ENCODE measurements around the gene ATP6V0E2.
A peak's percentile ranks its signal among the peaks of the same experiment; 100 is the strongest.

Gene ATP6V0E2

DNA sequence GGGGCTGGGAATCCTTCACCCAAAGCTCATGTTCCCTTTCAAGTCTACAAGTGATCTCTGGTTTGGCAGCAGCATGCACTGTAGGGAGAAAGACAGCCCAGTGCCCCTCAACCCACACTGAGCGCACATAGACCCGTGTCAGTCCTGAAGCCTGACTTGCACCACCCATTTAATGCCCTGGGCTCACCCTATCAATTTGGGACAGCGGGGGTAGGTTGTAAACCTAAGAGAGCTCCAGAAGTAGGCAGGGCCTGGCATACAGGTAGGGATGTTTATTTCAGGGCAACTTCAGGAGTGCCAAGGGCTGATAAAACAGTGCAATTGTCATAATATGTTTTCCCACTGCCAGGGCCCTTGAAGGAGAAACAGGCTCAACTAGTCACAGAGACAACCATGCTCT, 3.5 kb upstream of the ATP6V0E2 start:
- Histone ChIP-seq H3K27me3 (ENCODE audit: insufficient read depth, insufficient read length) (peaks cover 15% of the 10 kb centered on the region), H3K4me1 (ENCODE audit: insufficient read depth, insufficient read length) (peaks cover 12% of the 10 kb centered on the region), H3K36me3 (ENCODE audit: insufficient read depth, insufficient read length, low read length) (peaks cover 2% of the 10 kb centered on the region), H3K9ac (ENCODE audit: insufficient read length, low read depth) (no peak overlapping the region), H3K9me3 (ENCODE audit: insufficient read depth, low read length) (no peaks in the 10 kb centered on the region), H3K4me3 (ENCODE audit: insufficient read length, low read depth) (no peak overlapping the region)
- DNase-seq (ENCODE audit: low read depth, low spot score), result no peak
- TF ChIP-seq YY1 (IDR thresholded peaks at IDR 0.05; ENCODE audit: insufficient read depth, insufficient read length), result no peak
- TF ChIP-seq ZNF274 (IDR thresholded peaks at IDR 0.05; ENCODE audit: low read depth, low read length), result no peak
- TF ChIP-seq SUZ12 (IDR thresholded peaks at IDR 0.05; ENCODE audit: extremely low read depth, insufficient read depth, insufficient read length), result no peak

DNA sequence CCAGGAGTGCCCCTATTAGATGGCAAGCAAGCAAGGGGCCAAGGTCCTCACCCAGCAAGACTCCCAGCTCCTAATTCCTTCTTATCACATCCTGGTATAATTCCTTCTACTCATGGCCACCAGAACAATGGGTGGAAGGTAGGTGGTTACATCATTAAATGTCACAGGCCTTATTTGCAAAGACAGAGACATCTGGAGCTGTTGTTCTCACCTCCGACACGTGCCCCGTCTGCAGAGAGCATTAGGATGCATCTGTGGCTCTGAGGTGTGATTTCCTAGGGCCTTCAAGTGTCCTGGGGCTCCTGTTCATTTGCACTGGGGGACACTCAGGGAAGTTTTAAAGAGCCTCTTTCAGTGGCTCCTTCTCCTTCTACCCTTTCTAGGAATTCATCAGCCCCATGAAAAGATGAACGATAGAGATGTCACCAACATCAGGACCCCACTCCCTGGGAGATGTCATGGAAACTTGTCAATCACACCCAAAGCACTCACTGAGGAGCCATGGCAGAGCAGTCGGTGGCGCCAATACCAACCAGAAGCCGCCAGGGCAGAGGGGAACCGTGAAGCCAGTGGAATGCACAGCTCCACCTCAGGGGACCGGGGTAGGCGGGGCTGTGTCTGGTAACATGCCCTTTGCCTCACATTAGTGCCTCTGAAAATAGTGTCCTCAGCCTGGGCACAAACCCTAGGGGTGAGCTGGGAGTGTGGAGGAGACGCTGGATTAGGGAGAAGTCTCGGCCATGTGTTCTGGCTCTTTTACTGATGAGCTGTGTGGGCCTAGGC, 2.9 kb upstream of the ATP6V0E2 start:
- H3K36me3 ChIP-seq (ENCODE audit: insufficient read depth, insufficient read length, low read length), result peaks cover 2% of the 10 kb centered on the region
- no peak for DNase-seq (ENCODE audit: low read depth, low spot score)
- no peaks in the 10 kb centered on the region for H3K9me3 ChIP-seq (ENCODE audit: insufficient read depth, low read length)
- H3K27me3 ChIP-seq (ENCODE audit: insufficient read depth, insufficient read length), result peaks cover 21% of the 10 kb centered on the region
- peaks cover 12% of the 10 kb centered on the region for H3K4me1 ChIP-seq (ENCODE audit: insufficient read depth, insufficient read length)
- TF ChIP-seq ZNF274 (IDR thresholded peaks at IDR 0.05; ENCODE audit: low read depth, low read length) (no peak), SUZ12 (IDR thresholded peaks at IDR 0.05; ENCODE audit: extremely low read depth, insufficient read depth, insufficient read length) (no peak), YY1 (IDR thresholded peaks at IDR 0.05; ENCODE audit: insufficient read depth, insufficient read length) (no peak)
- no peak overlapping the region for H3K9ac ChIP-seq (ENCODE audit: insufficient read length, low read depth)
- H3K4me3 ChIP-seq (ENCODE audit: insufficient read length, low read depth), result no peak overlapping the region

DNA sequence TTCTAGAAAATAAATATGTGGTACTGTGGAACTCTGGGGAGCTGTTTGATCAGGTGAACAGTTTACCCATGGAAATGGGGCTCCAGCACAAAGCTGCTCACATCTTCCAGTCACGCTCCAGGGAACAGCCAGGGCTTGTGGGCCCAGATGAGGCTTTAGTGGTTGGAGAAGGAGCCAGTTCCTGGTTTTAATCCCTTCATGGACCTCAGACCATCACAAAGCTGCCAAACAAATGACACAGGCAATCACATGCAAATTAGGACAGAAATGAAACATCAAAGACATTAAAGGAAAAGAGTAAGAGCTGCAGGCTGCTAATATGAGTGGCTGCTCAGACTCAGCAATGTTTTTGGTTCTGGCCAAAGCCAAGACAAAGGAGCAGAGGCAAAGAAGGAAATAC, 2.2 kb upstream of the ATP6V0E2 start:
- Histone ChIP-seq H3K9me3 (ENCODE audit: insufficient read depth, low read length) (no peaks in the 10 kb centered on the region), H3K9ac (ENCODE audit: insufficient read length, low read depth) (no peak overlapping the region), H3K27me3 (ENCODE audit: insufficient read depth, insufficient read length) (peaks cover 21% of the 10 kb centered on the region), H3K4me1 (ENCODE audit: insufficient read depth, insufficient read length) (peaks cover 12% of the 10 kb centered on the region), H3K4me3 (ENCODE audit: insufficient read length, low read depth) (no peak overlapping the region), H3K36me3 (ENCODE audit: insufficient read depth, insufficient read length, low read length) (peaks cover 2% of the 10 kb centered on the region)
- TF ChIP-seq ZNF274 (IDR thresholded peaks at IDR 0.05; ENCODE audit: low read depth, low read length), result no peak
- TF ChIP-seq YY1 (IDR thresholded peaks at IDR 0.05; ENCODE audit: insufficient read depth, insufficient read length), result no peak
- TF ChIP-seq SUZ12 (IDR thresholded peaks at IDR 0.05; ENCODE audit: extremely low read depth, insufficient read depth, insufficient read length), result no peak
- DNase-seq (ENCODE audit: low read depth, low spot score), result no peak

DNA sequence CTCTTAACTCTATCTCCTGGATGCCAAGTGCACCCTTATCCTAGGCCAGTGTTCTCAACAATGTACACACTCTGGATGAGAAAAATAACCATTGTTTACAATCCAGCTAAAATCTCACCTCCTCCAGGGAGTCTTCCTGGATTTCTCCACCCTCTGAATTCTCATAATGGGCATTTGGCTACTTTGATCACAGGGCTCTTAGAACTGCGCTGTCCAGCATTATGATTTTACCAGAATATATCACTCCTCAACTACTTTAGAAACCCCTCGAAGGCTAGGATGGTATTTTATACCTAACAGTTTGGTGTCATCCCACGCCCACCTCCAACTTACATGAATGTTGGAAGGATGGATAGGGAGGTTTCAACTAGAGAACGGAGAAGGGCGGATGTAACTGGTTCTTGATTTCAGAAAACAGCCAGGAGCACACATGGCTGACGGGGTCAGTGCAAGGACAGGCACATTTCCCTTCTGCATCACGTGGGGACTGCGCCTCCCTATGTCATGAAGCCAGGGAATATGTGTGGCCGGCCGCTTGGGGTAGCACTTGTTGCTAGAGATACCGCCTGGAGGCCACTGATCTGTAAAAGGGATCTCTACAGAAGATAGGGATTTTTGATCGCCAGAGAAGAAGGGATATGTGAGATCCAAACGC, 1.2 kb upstream of the ATP6V0E2 start:
- Histone ChIP-seq H3K4me1 (ENCODE audit: insufficient read depth, insufficient read length) (peaks cover 12% of the 10 kb centered on the region), H3K27me3 (ENCODE audit: insufficient read depth, insufficient read length) (peaks cover 21% of the 10 kb centered on the region), H3K36me3 (ENCODE audit: insufficient read depth, insufficient read length, low read length) (peaks cover 2% of the 10 kb centered on the region), H3K9ac (ENCODE audit: insufficient read length, low read depth) (peak overlapping the region; percentile 54), H3K9me3 (ENCODE audit: insufficient read depth, low read length) (no peaks in the 10 kb centered on the region), H3K4me3 (ENCODE audit: insufficient read length, low read depth) (peak overlapping the region; percentile 71)
- DNase-seq (ENCODE audit: low read depth, low spot score), result no peak
- no peak for TF ChIP-seq SUZ12 (IDR thresholded peaks at IDR 0.05; ENCODE audit: extremely low read depth, insufficient read depth, insufficient read length)
- TF ChIP-seq YY1 (IDR thresholded peaks at IDR 0.05; ENCODE audit: insufficient read depth, insufficient read length), result no peak
- TF ChIP-seq ZNF274 (IDR thresholded peaks at IDR 0.05; ENCODE audit: low read depth, low read length), result no peak

DNA sequence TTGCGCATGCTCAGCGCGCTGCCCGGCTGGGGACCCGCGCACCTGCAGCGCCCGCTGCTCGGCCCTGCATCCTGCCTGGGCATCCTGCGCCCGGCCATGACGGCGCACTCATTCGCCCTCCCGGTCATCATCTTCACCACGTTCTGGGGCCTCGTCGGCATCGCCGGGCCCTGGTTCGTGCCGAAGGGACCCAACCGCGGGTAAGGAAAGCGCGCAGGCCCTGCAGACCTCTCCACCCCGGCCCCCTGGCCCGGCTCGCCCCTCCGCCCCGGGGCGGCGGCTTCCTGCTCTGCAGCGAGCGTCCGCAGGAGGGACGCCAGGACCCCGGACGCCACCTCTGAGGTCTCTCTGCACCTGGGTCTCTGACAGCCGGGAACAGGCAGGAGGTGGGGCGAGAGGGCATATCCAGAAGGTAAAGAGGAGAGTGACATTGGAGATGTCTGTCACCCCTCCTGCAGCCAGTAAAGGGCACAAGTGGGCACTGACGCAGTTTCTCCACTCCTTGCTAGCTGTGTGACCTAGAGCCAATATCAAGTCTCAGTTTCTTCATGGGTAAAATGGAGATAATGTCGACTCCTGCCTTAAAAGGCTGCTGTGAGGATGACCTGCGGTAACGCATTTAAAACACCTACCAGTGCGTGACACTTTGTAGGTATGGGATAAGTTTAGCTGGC, 338 bp downstream of the ATP6V0E2 start:
- Histone ChIP-seq H3K9me3 (ENCODE audit: insufficient read depth, low read length) (no peaks in the 10 kb centered on the region), H3K4me3 (ENCODE audit: insufficient read length, low read depth) (peak overlapping the region; percentile 71), H3K4me1 (ENCODE audit: insufficient read depth, insufficient read length) (peaks cover 13% of the 10 kb centered on the region), H3K36me3 (ENCODE audit: insufficient read depth, insufficient read length, low read length) (no peaks in the 10 kb centered on the region), H3K27me3 (ENCODE audit: insufficient read depth, insufficient read length) (peaks cover 21% of the 10 kb centered on the region), H3K9ac (ENCODE audit: insufficient read length, low read depth) (peak overlapping the region; percentile 42)
- no peak for DNase-seq (ENCODE audit: low read depth, low spot score)
- TF ChIP-seq YY1 (IDR thresholded peaks at IDR 0.05; ENCODE audit: insufficient read depth, insufficient read length) (no peak), SUZ12 (IDR thresholded peaks at IDR 0.05; ENCODE audit: extremely low read depth, insufficient read depth, insufficient read length) (no peak), ZNF274 (IDR thresholded peaks at IDR 0.05; ENCODE audit: low read depth, low read length) (no peak)

DNA sequence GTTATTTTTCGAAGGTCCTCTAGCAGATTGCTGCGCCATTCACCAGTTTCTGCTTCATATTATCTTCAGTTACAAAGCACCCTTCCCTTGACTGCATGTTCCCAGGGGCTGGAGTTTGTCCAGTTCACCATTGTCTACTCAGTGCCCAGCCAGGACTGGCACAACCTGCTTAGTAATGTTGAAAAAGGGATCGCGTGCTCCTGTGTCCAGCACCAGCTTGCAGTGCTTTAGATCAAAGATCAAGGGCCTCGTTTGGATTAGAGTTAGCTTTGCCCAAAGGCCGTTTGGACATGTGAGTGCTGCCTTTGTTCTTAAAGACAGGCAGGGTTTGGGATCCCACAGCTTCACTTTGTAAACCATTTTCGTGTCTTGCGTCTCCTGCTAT, 867 bp downstream of the ATP6V0E2 start:
- peak overlapping the region; percentile 71 for H3K4me3 ChIP-seq (ENCODE audit: insufficient read length, low read depth)
- no peak overlapping the region for H3K9ac ChIP-seq (ENCODE audit: insufficient read length, low read depth)
- TF ChIP-seq YY1 (IDR thresholded peaks at IDR 0.05; ENCODE audit: insufficient read depth, insufficient read length) (no peak), ZNF274 (IDR thresholded peaks at IDR 0.05; ENCODE audit: low read depth, low read length) (no peak), SUZ12 (IDR thresholded peaks at IDR 0.05; ENCODE audit: extremely low read depth, insufficient read depth, insufficient read length) (no peak)

DNA sequence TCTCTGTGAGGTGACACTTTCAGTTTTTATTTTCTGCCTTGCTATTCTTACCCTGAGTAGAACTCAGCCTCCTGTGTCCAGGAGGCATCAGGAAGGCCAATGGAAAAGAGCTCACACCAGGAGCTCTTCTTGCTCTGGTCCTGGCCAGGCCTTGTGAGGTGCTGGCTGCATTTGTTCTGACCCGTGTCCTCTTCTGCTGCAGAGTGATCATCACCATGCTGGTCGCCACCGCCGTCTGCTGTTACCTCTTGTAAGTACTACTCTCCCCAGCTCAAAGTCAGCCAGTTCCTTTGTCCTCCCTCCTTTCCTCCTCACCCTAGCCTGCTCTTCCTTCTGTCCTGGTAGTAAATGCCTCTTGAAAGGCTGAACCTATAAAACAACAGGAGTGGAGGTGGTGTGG, 1.6 kb downstream of the ATP6V0E2 start:
- H3K9me3 ChIP-seq (ENCODE audit: insufficient read depth, low read length), result no peaks in the 10 kb centered on the region
- H3K36me3 ChIP-seq (ENCODE audit: insufficient read depth, insufficient read length, low read length), result no peaks in the 10 kb centered on the region
- TF ChIP-seq ZNF274 (IDR thresholded peaks at IDR 0.05; ENCODE audit: low read depth, low read length) (no peak), SUZ12 (IDR thresholded peaks at IDR 0.05; ENCODE audit: extremely low read depth, insufficient read depth, insufficient read length) (no peak), YY1 (IDR thresholded peaks at IDR 0.05; ENCODE audit: insufficient read depth, insufficient read length) (no peak)
- peaks cover 21% of the 10 kb centered on the region for H3K27me3 ChIP-seq (ENCODE audit: insufficient read depth, insufficient read length)
- peaks cover 13% of the 10 kb centered on the region for H3K4me1 ChIP-seq (ENCODE audit: insufficient read depth, insufficient read length)
- no peak overlapping the region for H3K4me3 ChIP-seq (ENCODE audit: insufficient read length, low read depth)
- no peak overlapping the region for H3K9ac ChIP-seq (ENCODE audit: insufficient read length, low read depth)
- DNase-seq (ENCODE audit: low read depth, low spot score), result no peak

More for the DNA sequence above, 867 bp downstream of the ATP6V0E2 start:
- H3K27me3 ChIP-seq (ENCODE audit: insufficient read depth, insufficient read length), result peaks cover 21% of the 10 kb centered on the region
- no peaks in the 10 kb centered on the region for H3K36me3 ChIP-seq (ENCODE audit: insufficient read depth, insufficient read length, low read length)
- no peak for DNase-seq (ENCODE audit: low read depth, low spot score)
- H3K4me1 ChIP-seq (ENCODE audit: insufficient read depth, insufficient read length), result peaks cover 13% of the 10 kb centered on the region
- H3K9me3 ChIP-seq (ENCODE audit: insufficient read depth, low read length), result no peaks in the 10 kb centered on the region

Measured in NT2/D1 (cell line).